ENCODE measurements around the gene SCN1B. TPM values are rescaled to one million over a fixed set of nuclear protein-coding genes. Genes with fewer than 3 reads are reported as not detected.
"Not testable (repeated sequence)": the region's sequence is repeated elsewhere in the genome, so short reads cannot be mapped to it uniquely, and the experiment has no call there.

The SCN1B gene
- 1 to 10 TPM in 3 of 4 donors, under 1 TPM in 1; 0.72 to 1.4 (median 1.2) TPM for polyA plus RNA-seq (ENCODE audit: insufficient read length in 4 of 4)

- no peak for DNase-seq (ENCODE audit: low read depth in 4 of 4, low spot score in 3 of 4)
Observed at GRCh38 chr19:35030257-35031071, at the start of gene SCN1B. SCN1B (plus strand) TSS chr19:35030470; CDS start chr19:35030821, 351 bp downstream.

- no peak for DNase-seq (ENCODE audit: low read depth in 4 of 4, low spot score in 3 of 4)
Observed at GRCh38 chr19:34982275-34982674, 48.0 kb upstream of the SCN1B start.

- DNase-seq (ENCODE audit: low read depth in 4 of 4, low spot score in 3 of 4), result no peak
Observed at GRCh38 chr19:34983786-34984185, 46.5 kb upstream of the SCN1B start.

- no peak for DNase-seq (ENCODE audit: low read depth in 4 of 4, low spot score in 3 of 4)
Observed at GRCh38 chr19:34984287-34984686, 46.0 kb upstream of the SCN1B start.

- no peak for DNase-seq (ENCODE audit: low read depth in 4 of 4, low spot score in 3 of 4)
Observed at GRCh38 chr19:34985249-34986022, 44.8 kb upstream of the SCN1B start.

GRCh38 chr19:34988119-34988518 is 42.2 kb upstream of the SCN1B start:
- no peak for DNase-seq (ENCODE audit: low read depth in 4 of 4, low spot score in 3 of 4)

- no peak for DNase-seq (ENCODE audit: low read depth in 4 of 4, low spot score in 3 of 4)
Observed at GRCh38 chr19:34989298-34989697, 41.0 kb upstream of the SCN1B start.

- no peak for DNase-seq (ENCODE audit: low read depth in 4 of 4, low spot score in 3 of 4)
Observed at GRCh38 chr19:34990578-34991192, 39.6 kb upstream of the SCN1B start.

GRCh38 chr19:34991542-34992333 is 38.5 kb upstream of the SCN1B start:
- no peak for DNase-seq (ENCODE audit: low read depth in 4 of 4, low spot score in 3 of 4)

GRCh38 chr19:34992582-34992981 is 37.7 kb upstream of the SCN1B start:
- DNase-seq (ENCODE audit: low read depth in 4 of 4, low spot score in 3 of 4), result not testable (repeated sequence)

- no peak for DNase-seq (ENCODE audit: low read depth in 4 of 4, low spot score in 3 of 4)
Observed at GRCh38 chr19:34994286-34994642, 36.0 kb upstream of the SCN1B start.

GRCh38 chr19:34994643-34995541 is 35.4 kb upstream of the SCN1B start:
- no peak for DNase-seq (ENCODE audit: low read depth in 4 of 4, low spot score in 3 of 4)

GRCh38 chr19:34995551-34995950 is 34.7 kb upstream of the SCN1B start:
- DNase-seq (ENCODE audit: low read depth in 4 of 4, low spot score in 3 of 4), result no peak

GRCh38 chr19:34997071-34997617 is 33.1 kb upstream of the SCN1B start:
- DNase-seq (ENCODE audit: low read depth in 4 of 4, low spot score in 3 of 4), result no peak

GRCh38 chr19:34998224-34998623 is 32.0 kb upstream of the SCN1B start:
- DNase-seq (ENCODE audit: low read depth in 4 of 4, low spot score in 3 of 4), result not testable (repeated sequence)

GRCh38 chr19:34998777-34999497 is 31.3 kb upstream of the SCN1B start:
- no peak for DNase-seq (ENCODE audit: low read depth in 4 of 4, low spot score in 3 of 4)

- peak; percentile 77 to 85 (median 78) for DNase-seq (ENCODE audit: low read depth in 4 of 4, low spot score in 3 of 4)
Observed at GRCh38 chr19:34999498-35000337, 30.6 kb upstream of the SCN1B start, which contains the start of gene GRAMD1A. GRAMD1A (plus strand) TSS chr19:35000323; CDS start chr19:35000479, 156 bp downstream.

GRCh38 chr19:35000338-35000646 is 30.0 kb upstream of the SCN1B start:
- DNase-seq (ENCODE audit: low read depth in 4 of 4, low spot score in 3 of 4), result no peak

All from right renal pelvis (tissue), 4 donors.